Measurements from ENCODE around the gene DDX43. TPM values are rescaled to one million over a fixed set of nuclear protein-coding genes. Genes with fewer than 3 reads are reported as not detected.
"Not testable (repeated sequence)": the region's sequence is repeated elsewhere in the genome, so short reads cannot be mapped to it uniquely, and the experiment has no call there.

The DDX43 gene
- total RNA-seq, 2 donors from 2014 or later = 0.16 TPM; not detected in 1

DNA sequence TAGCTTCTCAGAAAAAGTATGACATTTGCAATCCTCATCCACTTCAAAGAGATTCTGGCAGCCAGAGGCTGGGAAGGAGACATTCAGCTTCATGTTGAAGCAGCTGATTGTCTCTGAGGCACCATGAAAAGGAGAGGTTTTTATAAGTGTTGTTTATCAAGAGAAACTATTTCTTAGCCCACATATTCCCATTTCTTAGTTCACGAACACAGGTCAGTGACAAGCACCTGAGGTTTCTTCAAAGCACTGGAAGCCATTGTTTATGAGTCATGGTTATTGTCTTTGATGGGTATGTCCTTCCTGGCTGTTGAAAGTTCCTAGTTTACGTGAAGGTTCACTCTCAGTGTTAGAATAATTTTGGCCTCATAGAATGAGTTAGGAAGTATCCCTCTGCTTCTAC is 3.0 kb upstream of the DDX43 start:
- intact Hi-C loops (cut with DNase I) = no loop called here
- no peak overlapping the region for H3K9ac ChIP-seq (ENCODE audit: low read depth in 2 of 2, low read length in 2 of 2)
- no peaks in the 10 kb centered on the region for H3K27me3 ChIP-seq
- TF ChIP-seq, protein P1, sequence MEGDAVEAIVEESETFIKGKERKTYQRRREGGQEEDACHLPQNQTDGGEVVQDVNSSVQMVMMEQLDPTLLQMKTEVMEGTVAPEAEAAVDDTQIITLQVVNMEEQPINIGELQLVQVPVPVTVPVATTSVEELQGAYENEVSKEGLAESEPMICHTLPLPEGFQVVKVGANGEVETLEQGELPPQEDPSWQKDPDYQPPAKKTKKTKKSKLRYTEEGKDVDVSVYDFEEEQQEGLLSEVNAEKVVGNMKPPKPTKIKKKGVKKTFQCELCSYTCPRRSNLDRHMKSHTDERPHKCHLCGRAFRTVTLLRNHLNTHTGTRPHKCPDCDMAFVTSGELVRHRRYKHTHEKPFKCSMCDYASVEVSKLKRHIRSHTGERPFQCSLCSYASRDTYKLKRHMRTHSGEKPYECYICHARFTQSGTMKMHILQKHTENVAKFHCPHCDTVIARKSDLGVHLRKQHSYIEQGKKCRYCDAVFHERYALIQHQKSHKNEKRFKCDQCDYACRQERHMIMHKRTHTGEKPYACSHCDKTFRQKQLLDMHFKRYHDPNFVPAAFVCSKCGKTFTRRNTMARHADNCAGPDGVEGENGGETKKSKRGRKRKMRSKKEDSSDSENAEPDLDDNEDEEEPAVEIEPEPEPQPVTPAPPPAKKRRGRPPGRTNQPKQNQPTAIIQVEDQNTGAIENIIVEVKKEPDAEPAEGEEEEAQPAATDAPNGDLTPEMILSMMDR (IDR thresholded peaks at IDR 0.05) = no peak
- H3K27ac ChIP-seq = no peak overlapping the region
- no peaks in the 10 kb centered on the region for H3K4me1 ChIP-seq
- no peak for DNase-seq
- H3K9me3 ChIP-seq = no peaks in the 10 kb centered on the region
- H3K36me3 ChIP-seq = no peaks in the 10 kb centered on the region
- H3K4me3 ChIP-seq = no peak overlapping the region

DNA sequence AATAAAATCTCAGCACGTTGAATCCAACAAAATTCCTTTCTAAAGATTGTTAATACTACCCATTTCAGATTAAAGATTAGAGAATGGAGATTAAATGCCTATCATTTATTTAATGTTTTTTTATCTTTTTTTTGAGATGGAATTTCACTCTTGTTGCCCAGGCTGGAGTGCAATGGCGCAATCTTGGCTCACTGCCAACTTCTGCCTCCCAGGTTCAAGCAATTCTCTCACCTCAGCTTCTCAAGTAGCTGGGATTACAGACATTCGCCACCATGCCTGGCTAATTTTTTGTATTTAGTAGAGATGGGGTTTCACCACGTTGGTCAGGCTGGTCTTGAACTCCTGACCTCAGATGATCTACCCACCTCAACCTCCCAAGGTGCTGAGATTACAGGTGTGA is 2.4 kb upstream of the DDX43 start:
- H3K9ac ChIP-seq (ENCODE audit: low read depth in 2 of 2, low read length in 2 of 2); intact Hi-C loops (cut with DNase I); H3K27ac ChIP-seq; H3K4me1 ChIP-seq; H3K9me3 ChIP-seq; H3K36me3 ChIP-seq; DNase-seq; H3K27me3 ChIP-seq; H3K4me3 ChIP-seq: not testable (repeated sequence)

DNA sequence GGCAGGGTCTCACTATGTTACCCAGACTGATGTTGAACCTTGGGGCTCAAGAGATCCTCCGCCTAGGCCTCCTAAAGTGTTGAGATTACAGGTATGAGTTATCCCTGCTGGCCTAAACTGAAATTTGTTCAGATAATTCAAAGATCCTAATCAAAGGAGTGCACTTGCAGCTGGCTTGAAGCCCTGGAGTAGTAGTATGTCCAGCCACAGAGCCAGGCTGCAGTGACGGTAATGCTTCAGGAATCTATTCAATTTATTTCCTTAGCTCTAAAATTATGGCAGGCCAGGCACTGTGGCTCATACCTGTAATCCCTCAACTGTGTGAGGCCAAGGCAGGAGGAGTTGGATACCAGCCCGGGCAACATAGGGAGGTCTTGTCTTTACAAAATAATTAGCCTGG is 1.4 kb upstream of the DDX43 start:
- DNase-seq = no peak
- Histone ChIP-seq H3K9ac (ENCODE audit: low read depth in 2 of 2, low read length in 2 of 2) (no peak overlapping the region), H3K4me3 (no peak overlapping the region), H3K27ac (no peak overlapping the region), H3K36me3 (no peaks in the 10 kb centered on the region), H3K27me3 (no peaks in the 10 kb centered on the region), H3K4me1 (no peaks in the 10 kb centered on the region), H3K9me3 (no peaks in the 10 kb centered on the region)
- intact Hi-C loops (cut with DNase I) = no loop called here
- TF ChIP-seq, protein P1 (IDR thresholded peaks at IDR 0.05) = no peak

DNA sequence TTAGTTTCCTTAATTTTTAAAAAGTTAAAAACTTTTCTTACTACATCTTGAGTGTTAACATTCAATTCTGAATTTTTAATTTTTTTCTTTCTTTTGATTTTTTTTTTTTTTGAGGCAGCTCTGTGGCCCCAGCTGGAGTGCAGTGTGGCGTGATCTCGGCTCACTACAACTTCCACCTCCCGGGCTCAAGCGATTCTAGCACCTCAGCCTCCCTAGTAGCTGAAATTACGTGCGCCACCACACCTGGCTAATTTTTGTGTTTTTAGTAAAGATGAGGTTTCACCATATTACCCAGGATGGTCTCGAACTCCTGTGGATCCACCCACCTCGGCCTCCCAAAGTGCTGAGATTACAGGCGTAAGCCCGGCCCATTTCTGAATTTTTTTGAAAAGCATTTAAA is 1.2 kb downstream of the DDX43 start:
- DNase-seq = no peak
- intact Hi-C loops (cut with DNase I) = no loop called here
- H3K4me3 ChIP-seq = no peak overlapping the region
- no peak overlapping the region for H3K27ac ChIP-seq
- no peak overlapping the region for H3K9ac ChIP-seq (ENCODE audit: low read depth in 2 of 2, low read length in 2 of 2)
- no peaks in the 10 kb centered on the region for H3K9me3 ChIP-seq
- H3K27me3 ChIP-seq = no peaks in the 10 kb centered on the region
- TF ChIP-seq, protein P1 (IDR thresholded peaks at IDR 0.05) = no peak
- H3K36me3 ChIP-seq = no peaks in the 10 kb centered on the region
- no peaks in the 10 kb centered on the region for H3K4me1 ChIP-seq

DNA sequence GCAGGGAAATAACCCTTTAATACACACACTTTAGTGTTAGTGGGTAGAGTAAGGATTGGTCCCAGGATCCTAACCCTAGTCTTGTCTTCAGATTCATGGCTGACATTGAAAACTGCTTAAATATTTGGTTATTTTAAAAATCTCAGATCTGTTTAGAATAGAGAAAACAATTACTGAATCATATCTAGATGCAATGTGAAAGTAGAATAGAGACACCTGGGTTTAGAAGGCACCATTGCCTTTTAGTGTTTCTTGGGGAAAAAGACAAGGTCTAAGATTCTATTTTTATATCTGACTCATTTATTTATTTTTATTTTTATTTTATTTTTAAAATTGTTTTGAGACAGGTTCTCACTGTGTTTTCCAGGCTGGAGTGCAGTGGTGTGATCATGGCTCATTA is 6.0 kb downstream of the DDX43 start:
- intact Hi-C loops (cut with DNase I) = no loop called here
- H3K4me3 ChIP-seq = no peak overlapping the region

DNA sequence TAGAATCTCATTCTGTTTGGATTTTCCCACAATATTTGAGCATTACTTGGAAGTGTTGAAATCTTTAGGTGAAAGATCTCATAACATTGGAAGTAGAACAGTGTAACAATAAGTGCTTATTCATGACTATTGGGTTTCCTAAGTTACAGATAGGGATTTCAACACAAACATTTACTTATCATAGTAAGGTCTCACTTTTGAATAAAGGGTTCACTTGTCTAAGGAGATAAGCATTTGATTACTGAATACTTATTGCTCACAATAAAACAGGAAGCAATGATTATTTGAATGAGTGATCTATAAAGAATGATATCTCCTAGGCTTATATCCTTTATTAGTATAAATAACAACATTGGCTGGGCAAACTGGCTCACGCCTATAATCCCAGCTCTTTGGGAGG is 14.8 kb downstream of the DDX43 start:
- H3K9me3 ChIP-seq = no peaks in the 10 kb centered on the region
- H3K9ac ChIP-seq (ENCODE audit: low read depth in 2 of 2, low read length in 2 of 2) = no peak overlapping the region
- H3K27ac ChIP-seq = no peak overlapping the region
- no peak for DNase-seq
- no peaks in the 10 kb centered on the region for H3K36me3 ChIP-seq
- intact Hi-C loops (cut with DNase I) = no loop called here
- H3K27me3 ChIP-seq = no peaks in the 10 kb centered on the region
- TF ChIP-seq, protein P1 (IDR thresholded peaks at IDR 0.05) = no peak
- H3K4me3 ChIP-seq = no peak overlapping the region
- no peaks in the 10 kb centered on the region for H3K4me1 ChIP-seq

More for the DNA sequence above, 6.0 kb downstream of the DDX43 start:
- H3K27me3 ChIP-seq = no peaks in the 10 kb centered on the region
- no peaks in the 10 kb centered on the region for H3K36me3 ChIP-seq
- TF ChIP-seq, protein P1 (IDR thresholded peaks at IDR 0.05) = no peak
- H3K4me1 ChIP-seq = no peaks in the 10 kb centered on the region
- no peak overlapping the region for H3K9ac ChIP-seq (ENCODE audit: low read depth in 2 of 2, low read length in 2 of 2)
- no peak overlapping the region for H3K27ac ChIP-seq
- no peaks in the 10 kb centered on the region for H3K9me3 ChIP-seq
- DNase-seq = no peak
